HS-27A (cell line): ENCODE data around the gene CLEC9A.

Source experiments
- DNase-seq: peaks from one replicate; pipeline ENCODE4 v3.0.0-alpha.2; 2012; ENCODE audit warnings: low read depth, missing footprints

CLEC9A gene

GRCh38 chr12:10067264-10067663, 36.8 kb downstream of the CLEC9A start:
- DNase-seq: no peak

GRCh38 chr12:10067942-10068341, 37.5 kb downstream of the CLEC9A start:
- no peak for DNase-seq

GRCh38 chr12:10068644-10069043, 38.2 kb downstream of the CLEC9A start:
- DNase-seq: no peak

GRCh38 chr12:10069099-10069498, 38.6 kb downstream of the CLEC9A start:
- DNase-seq: no peak

GRCh38 chr12:10069976-10070375, 39.5 kb downstream of the CLEC9A start:
- DNase-seq: no peak

GRCh38 chr12:10070380-10070779, 39.9 kb downstream of the CLEC9A start:
- DNase-seq: no peak

- DNase-seq: no peak
Measured at GRCh38 chr12:10072131-10072530, 41.6 kb downstream of the CLEC9A start.

GRCh38 chr12:10073261-10073660, 42.8 kb downstream of the CLEC9A start:
- no peak for DNase-seq

- no peak for DNase-seq
Measured at GRCh38 chr12:10075451-10075850, 45.0 kb downstream of the CLEC9A start.

- no peak for DNase-seq
Measured at GRCh38 chr12:10082117-10082874, 51.8 kb downstream of the CLEC9A start.

- no peak for DNase-seq
Measured at GRCh38 chr12:10084733-10085132, 54.3 kb downstream of the CLEC9A start.

GRCh38 chr12:10086387-10086786, 55.9 kb downstream of the CLEC9A start:
- no peak for DNase-seq

GRCh38 chr12:10088031-10088430, 57.5 kb downstream of the CLEC9A start:
- DNase-seq: no peak

- DNase-seq: no peak
Measured at GRCh38 chr12:10088955-10089900, 58.7 kb downstream of the CLEC9A start.

- no peak for DNase-seq
Measured at GRCh38 chr12:10094646-10095395, 64.3 kb downstream of the CLEC9A start.

GRCh38 chr12:10095971-10096370, 65.5 kb downstream of the CLEC9A start:
- DNase-seq: no peak

GRCh38 chr12:10097521-10097920, 67.0 kb downstream of the CLEC9A start:
- no peak for DNase-seq

GRCh38 chr12:10098791-10099190, 68.3 kb downstream of the CLEC9A start, which contains the start of gene CLEC1A:
Gene CLEC1A (minus strand): TSS chr12:10098985. CDS start chr12:10098922, 63 bp downstream.
- no peak for DNase-seq

GRCh38 chr12:10101042-10101579, 70.6 kb downstream of the CLEC9A start:
- DNase-seq: no peak

- no peak for DNase-seq
Measured at GRCh38 chr12:10101648-10102220, 71.3 kb downstream of the CLEC9A start.

GRCh38 chr12:10102322-10102721, 71.8 kb downstream of the CLEC9A start:
- no peak for DNase-seq
